A673 (cell line): ENCODE data around the gene TFG. TPM values are rescaled to one million over a fixed set of nuclear protein-coding genes. Genes with fewer than 3 reads are reported as not detected.

ENCODE experiments used
- BruUV-seq: library from RNA; stranded (reverse); fragments of 400-500 nt; replicated peaks from 2 replicates; lab custom pipeline; 2021; lab: Mats Ljungman, UMichigan
- CTCF ChIA-PET: fragments of 300-600 bp; sonication (Branson Sonifier 250); formaldehyde crosslinking; loops from one replicate; lab custom pipeline; 2022; ENCODE audit warnings: antibody characterized with exemption; lab: Charles Lee
- POLR2A ChIA-PET: fragments of 300-600 bp; sonication (Branson Sonifier 250); formaldehyde crosslinking; loops from one replicate; lab custom pipeline; 2022; ENCODE audit warnings: antibody characterized with exemption; ENCODE audit not compliant: low non-redundant PET; lab: Charles Lee
- DNase-seq: peaks from one replicate; pipeline ENCODE4 v3.0.0-alpha.2; 2015; ENCODE audit warnings: low spot score
- H3K27ac ChIP-seq: fragments of 200-600 bp; sonication (generic); 2 replicates; pipeline ENCODE4 v1.5.1; 2016; ENCODE audit warnings: mixed run types, low read depth, mild to moderate bottlenecking, mixed read lengths, antibody characterized with exemption, low read length; ENCODE audit not compliant: poor library complexity, severe bottlenecking
- H3K27me3 ChIP-seq: fragments of 200-600 bp; sonication (generic); replicated peaks from 2 replicates; pipeline ENCODE4 v1.6.1; 2017; ENCODE audit warnings: mixed run types, low read depth, mild to moderate bottlenecking, mixed read lengths, antibody characterized with exemption, low read length; ENCODE audit not compliant: insufficient read depth, poor library complexity
- H3K36me3 ChIP-seq: fragments of 200-600 bp; sonication (generic); 2 replicates; pipeline ENCODE4 v1.6.1; 2016; ENCODE audit warnings: mixed run types, mild to moderate bottlenecking, mixed read lengths, antibody characterized with exemption, low read length; ENCODE audit not compliant: insufficient read depth, poor library complexity, severe bottlenecking
- H3K4me1 ChIP-seq: fragments of 200-600 bp; sonication (generic); 2 replicates; pipeline ENCODE4 v1.6.1; 2017; ENCODE audit warnings: mixed run types, mild to moderate bottlenecking, mixed read lengths, antibody characterized with exemption, low read length; ENCODE audit not compliant: insufficient read depth, poor library complexity, severe bottlenecking
- H3K4me3 ChIP-seq: fragments of 200-600 bp; sonication (generic); 2 replicates; pipeline ENCODE4 v1.5.1; 2016; ENCODE audit warnings: low read depth, mixed run types, mild to moderate bottlenecking, mixed read lengths, low read length; ENCODE audit not compliant: poor library complexity, severe bottlenecking
- H3K9me3 ChIP-seq: fragments of 200-600 bp; sonication (generic); 2 replicates; pipeline ENCODE4 v1.6.1; 2016; ENCODE audit warnings: mixed run types, low read depth, mild to moderate bottlenecking, mixed read lengths, antibody characterized with exemption, low read length; ENCODE audit not compliant: poor library complexity, severe bottlenecking
- EZH2 ChIP-seq: fragments of 200-600 bp; sonication (generic); IDR thresholded peaks from 2 replicates; pipeline ENCODE4 v1.6.1; 2017; ENCODE audit warnings: borderline replicate concordance, low read depth, mild to moderate bottlenecking, mixed read lengths, antibody characterized with exemption, low read length; ENCODE audit not compliant: poor library complexity, severe bottlenecking
- intact Hi-C: fragments of 100-400 bp; cut with micrococcal nuclease; formaldehyde crosslinking; loops from one replicate; pipeline ENCODE4 v1.10.0; 2022; ENCODE audit not compliant: unreplicated experiment
- total RNA-seq: library from RNA; stranded (reverse); gene quantifications from 2 replicates; pipeline ENCODE4 v1.2.3, GENCODE V29; 2021
- TF ChIP-seq, protein P1 (sequence below): fragments of 300-800, 200-600 bp; sonication (generic); conservative IDR thresholded peaks from 2 replicates; pipeline ENCODE4 v1.5.1; 2017; ENCODE audit warnings: low read depth, mild to moderate bottlenecking, antibody characterized with exemption, low read length, moderate library complexity, mixed read lengths

The TFG gene
- total RNA-seq, 1 experiment from 2014 or later = 157 TPM

DNA sequence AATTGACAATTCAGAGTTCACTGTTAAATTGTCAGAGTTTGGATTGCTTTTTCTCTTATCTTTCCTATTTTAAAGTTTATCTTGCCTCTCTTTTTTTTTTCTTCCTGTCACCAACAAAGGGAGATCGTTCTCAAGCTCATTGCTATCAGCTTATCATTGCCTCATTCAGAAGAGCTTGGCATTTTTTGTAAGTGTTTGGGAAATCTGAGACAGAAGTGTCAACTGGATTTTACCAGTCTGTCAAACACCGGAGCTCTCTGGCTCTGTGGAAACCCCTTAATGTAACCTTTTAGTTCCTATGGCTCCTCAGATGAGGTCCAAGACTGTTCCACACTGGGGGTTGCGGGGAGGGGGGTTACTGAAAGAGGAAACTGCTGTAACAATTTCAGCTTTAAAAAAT is 10.6 kb upstream of the TFG start:
- no peaks in the 10 kb centered on the region for H3K9me3 ChIP-seq
- intact Hi-C loops = no loop called here
- no peaks in the 10 kb centered on the region for H3K4me1 ChIP-seq
- H3K27me3 ChIP-seq = no peaks in the 10 kb centered on the region
- DNase-seq = no peak
- ChIA-PET POLR2A (no interaction called here), CTCF (no interaction called here)
- TF ChIP-seq EZH2 = no peak
- TF ChIP-seq, protein P1, sequence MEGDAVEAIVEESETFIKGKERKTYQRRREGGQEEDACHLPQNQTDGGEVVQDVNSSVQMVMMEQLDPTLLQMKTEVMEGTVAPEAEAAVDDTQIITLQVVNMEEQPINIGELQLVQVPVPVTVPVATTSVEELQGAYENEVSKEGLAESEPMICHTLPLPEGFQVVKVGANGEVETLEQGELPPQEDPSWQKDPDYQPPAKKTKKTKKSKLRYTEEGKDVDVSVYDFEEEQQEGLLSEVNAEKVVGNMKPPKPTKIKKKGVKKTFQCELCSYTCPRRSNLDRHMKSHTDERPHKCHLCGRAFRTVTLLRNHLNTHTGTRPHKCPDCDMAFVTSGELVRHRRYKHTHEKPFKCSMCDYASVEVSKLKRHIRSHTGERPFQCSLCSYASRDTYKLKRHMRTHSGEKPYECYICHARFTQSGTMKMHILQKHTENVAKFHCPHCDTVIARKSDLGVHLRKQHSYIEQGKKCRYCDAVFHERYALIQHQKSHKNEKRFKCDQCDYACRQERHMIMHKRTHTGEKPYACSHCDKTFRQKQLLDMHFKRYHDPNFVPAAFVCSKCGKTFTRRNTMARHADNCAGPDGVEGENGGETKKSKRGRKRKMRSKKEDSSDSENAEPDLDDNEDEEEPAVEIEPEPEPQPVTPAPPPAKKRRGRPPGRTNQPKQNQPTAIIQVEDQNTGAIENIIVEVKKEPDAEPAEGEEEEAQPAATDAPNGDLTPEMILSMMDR = no peak
- BruUV-seq = no TSS peak
- no peaks in the 10 kb centered on the region for H3K36me3 ChIP-seq
- H3K4me3 ChIP-seq = no peak overlapping the region
- H3K27ac ChIP-seq = no peak overlapping the region

- no peak overlapping the region for H3K27ac ChIP-seq
- H3K4me1 ChIP-seq = no peaks in the 10 kb centered on the region
- ChIA-PET CTCF (no interaction called here), POLR2A (no interaction called here)
- H3K27me3 ChIP-seq = no peaks in the 10 kb centered on the region
- intact Hi-C loops = no loop called here
- no peaks in the 10 kb centered on the region for H3K36me3 ChIP-seq
- no peaks in the 10 kb centered on the region for H3K9me3 ChIP-seq
- no TSS peak for BruUV-seq
- DNase-seq = no peak
- TF ChIP-seq EZH2 = no peak
- TF ChIP-seq, protein P1 = no peak
- no peak overlapping the region for H3K4me3 ChIP-seq
These were observed 8.6 kb upstream of the TFG start for GRCh38 chr3:100700708-100701107.

- H3K36me3 ChIP-seq = no peaks in the 10 kb centered on the region
- H3K4me3 ChIP-seq = no peak overlapping the region
- no peak for DNase-seq
- intact Hi-C loops = no loop called here
- POLR2A ChIA-PET = no interaction called here
- no peaks in the 10 kb centered on the region for H3K9me3 ChIP-seq
- no peaks in the 10 kb centered on the region for H3K27me3 ChIP-seq
- TF ChIP-seq, protein P1 = no peak
- no peak for TF ChIP-seq EZH2
- CTCF ChIA-PET = no interaction called here
- H3K27ac ChIP-seq = no peak overlapping the region
- H3K4me1 ChIP-seq = no peaks in the 10 kb centered on the region
- BruUV-seq = no TSS peak
These were observed 7.0 kb upstream of the TFG start for GRCh38 chr3:100702082-100702979.
